Measurements from ENCODE around the gene LRRC8D. TPM values are rescaled to one million over a fixed set of nuclear protein-coding genes. Genes with fewer than 3 reads are reported as not detected.

Gene LRRC8D
- total and polyA plus RNA-seq, 2 experiments from 2014 or later, result 23.6 to 48.8 TPM

GRCh38 chr1:89779151-89779940, 41.5 kb upstream of the LRRC8D start:
- Histone ChIP-seq H3F3A (replicated peaks; ENCODE audit: low read depth) (no peaks in the 10 kb centered on the region), H3K79me2 (replicated peaks; ENCODE audit: insufficient read depth) (no peaks in the 10 kb centered on the region), H4K20me1 (replicated peaks; ENCODE audit: insufficient read depth) (no peaks in the 10 kb centered on the region), H2AFZ (peak overlapping the region; percentile 32; the same call in 1 of the 2 replicates), H3K4me2 (no peak overlapping the region), H3K27ac (ENCODE audit: low read depth) (no peak overlapping the region), H3K9me2 (ENCODE audit: insufficient read depth) (no peaks in the 10 kb centered on the region), H3K4me1 (ENCODE audit: insufficient read depth) (no peaks in the 10 kb centered on the region), H3K27me3 (ENCODE audit: insufficient read depth) (no peaks in the 10 kb centered on the region), H3K4me3 (no peak overlapping the region), H3K36me3 (ENCODE audit: insufficient read depth) (no peaks in the 10 kb centered on the region)
- Mint-ChIP-seq H3K4me1 (peaks cover 3% of the 10 kb centered on the region; the same call in 2 of the 3 replicates), H3K4me3 (no peak overlapping the region), H3K36me3 (ENCODE audit: low read depth) (no peaks in the 10 kb centered on the region), H3K9me3 (no peaks in the 10 kb centered on the region; the same call in 2 of the 3 replicates), H3K27ac (no peak overlapping the region), H3K27me3 (ENCODE audit: insufficient read depth, low read depth, poor library complexity) (no peaks in the 10 kb centered on the region)
- DNase-seq (ENCODE audit: low spot score) (no peak), ATAC-seq (no peak)
- TF ChIP-seq ZNF462 (CRISPR knock-in tag; IDR thresholded peaks at IDR 0.05), result no peak
- no peak for TF ChIP-seq STAT1 (IDR thresholded peaks at IDR 0.05; ENCODE audit: unreplicated experiment)
- TF ChIP-seq ETS1 (IDR thresholded peaks at IDR 0.05), result no peak
- no peak for TF ChIP-seq EZH2 (IDR thresholded peaks at IDR 0.05; ENCODE audit: low read depth, unreplicated experiment)
- TF ChIP-seq CREB1 (CRISPR knock-in tag; IDR thresholded peaks at IDR 0.05; ENCODE audit: low read depth), result no peak
- TF ChIP-seq EZH2phosphoT487 (IDR thresholded peaks at IDR 0.05; ENCODE audit: unreplicated experiment), result no peak
- no peak for TF ChIP-seq ZNF331 (CRISPR knock-in tag; IDR thresholded peaks at IDR 0.05; ENCODE audit: low read depth)
